Endothelial cell (in vitro differentiated cells): ENCODE data around the gene SETD5. TPM values are rescaled to one million over a fixed set of nuclear protein-coding genes. Genes with fewer than 3 reads are reported as not detected.
"Not testable (repeated sequence)": the region's sequence is repeated elsewhere in the genome, so short reads cannot be mapped to it uniquely, and the experiment has no call there.

Experiments
- DNase-seq: peaks from one replicate; pipeline ENCODE4 v3.0.0; 2021; ENCODE audit warnings: low spot score
- H3K27ac Mint-ChIP-seq: one replicate; pipeline ENCODE4 v1.8.0; 2021; ENCODE audit warnings: mixed read lengths, inconsistent platforms; ENCODE audit not compliant: unreplicated experiment
- H3K27me3 Mint-ChIP-seq: one replicate; pipeline ENCODE4 v1.8.0; 2021; ENCODE audit warnings: mild to moderate bottlenecking, moderate library complexity, mixed read lengths, inconsistent platforms; ENCODE audit not compliant: unreplicated experiment
- H3K36me3 Mint-ChIP-seq: one replicate; pipeline ENCODE4 v1.8.0; 2021; ENCODE audit warnings: mild to moderate bottlenecking, low read depth, mixed read lengths, inconsistent platforms; ENCODE audit not compliant: unreplicated experiment
- H3K4me1 Mint-ChIP-seq: one replicate; pipeline ENCODE4 v1.8.0; 2021; ENCODE audit warnings: mild to moderate bottlenecking, mixed read lengths, inconsistent platforms; ENCODE audit not compliant: unreplicated experiment
- H3K4me3 Mint-ChIP-seq: one replicate; pipeline ENCODE4 v1.8.0; 2021; ENCODE audit warnings: mild to moderate bottlenecking, mixed read lengths, inconsistent platforms; ENCODE audit not compliant: unreplicated experiment
- H3K9me3 Mint-ChIP-seq: one replicate; pipeline ENCODE4 v1.8.0; 2021; ENCODE audit warnings: mixed read lengths, inconsistent platforms; ENCODE audit not compliant: unreplicated experiment
- CTCF ChIP-seq: fragments of 200-600 bp; sonication (generic); IDR thresholded peaks from one replicate; pipeline ENCODE4 v1.5.0; 2021; ENCODE audit warnings: antibody characterized with exemption; ENCODE audit not compliant: unreplicated experiment
- total RNA-seq: library from RNA; stranded (reverse); fragmentation: NEBNext Ultra II Directional; extraction: Animal tissue kit (Norgen Biotek cat#: 25700); gene quantifications from one replicate; pipeline ENCODE4 v1.2.1, GENCODE V29; 2021; ENCODE audit not compliant: unreplicated experiment

Gene SETD5
- total RNA-seq, 1 donor from 2014 or later: 246 TPM

GRCh38 chr3:9474482-9474881 lies 77.1 kb downstream of the SETD5 start:
- no peaks in the 10 kb centered on the region for H3K4me1 Mint-ChIP-seq
- peaks cover 69% of the 10 kb centered on the region for H3K36me3 Mint-ChIP-seq
- no peak overlapping the region for H3K4me3 Mint-ChIP-seq
- TF ChIP-seq CTCF: no peak
- H3K27ac Mint-ChIP-seq: no peak overlapping the region
- H3K27me3 Mint-ChIP-seq: peaks cover 3% of the 10 kb centered on the region
- no peaks in the 10 kb centered on the region for H3K9me3 Mint-ChIP-seq
- no peak for DNase-seq

GRCh38 chr3:9476935-9477334 lies 79.5 kb downstream of the SETD5 start:
- Mint-ChIP-seq H3K4me1 (no peaks in the 10 kb centered on the region), H3K27ac (no peak overlapping the region), H3K9me3 (no peaks in the 10 kb centered on the region), H3K4me3 (no peak overlapping the region), H3K36me3 (peaks cover 70% of the 10 kb centered on the region), H3K27me3 (peaks cover 1% of the 10 kb centered on the region)
- TF ChIP-seq CTCF: no peak
- DNase-seq: no peak

GRCh38 chr3:9480265-9480664 lies 82.8 kb downstream of the SETD5 start:
- H3K27me3 Mint-ChIP-seq: peaks cover 1% of the 10 kb centered on the region
- H3K9me3 Mint-ChIP-seq: no peaks in the 10 kb centered on the region
- no peak overlapping the region for H3K4me3 Mint-ChIP-seq
- H3K36me3 Mint-ChIP-seq: peaks cover 54% of the 10 kb centered on the region
- H3K4me1 Mint-ChIP-seq: no peaks in the 10 kb centered on the region
- no peak for TF ChIP-seq CTCF
- DNase-seq: no peak
- peak overlapping the region; percentile 12 for H3K27ac Mint-ChIP-seq

GRCh38 chr3:9485248-9485647 lies 87.8 kb downstream of the SETD5 start:
- Mint-ChIP-seq H3K27me3 (peaks cover 4% of the 10 kb centered on the region), H3K36me3 (peaks cover 32% of the 10 kb centered on the region), H3K4me3 (no peak overlapping the region)

GRCh38 chr3:9491506-9491905 lies 94.1 kb downstream of the SETD5 start:
- Mint-ChIP-seq H3K36me3 (peaks cover 10% of the 10 kb centered on the region), H3K27ac (no peak overlapping the region), H3K4me1 (no peaks in the 10 kb centered on the region), H3K4me3 (no peak overlapping the region), H3K9me3 (no peaks in the 10 kb centered on the region), H3K27me3 (peaks cover 8% of the 10 kb centered on the region)
- no peak for DNase-seq
- no peak for TF ChIP-seq CTCF

More at GRCh38 chr3:9485248-9485647, 87.8 kb downstream of the SETD5 start:
- H3K9me3 Mint-ChIP-seq: no peaks in the 10 kb centered on the region
- H3K27ac Mint-ChIP-seq: no peak overlapping the region
- no peaks in the 10 kb centered on the region for H3K4me1 Mint-ChIP-seq
- DNase-seq: no peak
- TF ChIP-seq CTCF: no peak

GRCh38 chr3:9494036-9494435 lies 96.6 kb downstream of the SETD5 start:
- not testable (repeated sequence) for H3K9me3 Mint-ChIP-seq, H3K4me1 Mint-ChIP-seq, DNase-seq, H3K27ac Mint-ChIP-seq, H3K27me3 Mint-ChIP-seq, H3K36me3 Mint-ChIP-seq, H3K4me3 Mint-ChIP-seq
